Activated CD8-positive, alpha-beta memory T cell treated with anti-CD3 and anti-CD28 coated beads for 1 hour (primary cell): ENCODE measurements around the gene MEX3B.
"Not testable (repeated sequence)": the region's sequence is repeated elsewhere in the genome, so short reads cannot be mapped to it uniquely, and the experiment has no call there.

Experiments
- DNase-seq, 2 donors: peaks; one replicate each; pipeline ENCODE4 v3.0.0-alpha.2; 2020; ENCODE audit warnings: low read depth in 1 of 2; ENCODE audit errors: extremely low read depth in 1 of 2

Gene MEX3B

GRCh38 chr15:82014989-82015388 lies 30.8 kb downstream of the MEX3B start:
- no peak for DNase-seq

GRCh38 chr15:82012908-82013307 lies 32.9 kb downstream of the MEX3B start:
- DNase-seq: no peak

GRCh38 chr15:82005239-82005638 lies 40.6 kb downstream of the MEX3B start:
- no peak for DNase-seq

GRCh38 chr15:82003916-82004315 lies 41.9 kb downstream of the MEX3B start:
- no peak for DNase-seq

DNA sequence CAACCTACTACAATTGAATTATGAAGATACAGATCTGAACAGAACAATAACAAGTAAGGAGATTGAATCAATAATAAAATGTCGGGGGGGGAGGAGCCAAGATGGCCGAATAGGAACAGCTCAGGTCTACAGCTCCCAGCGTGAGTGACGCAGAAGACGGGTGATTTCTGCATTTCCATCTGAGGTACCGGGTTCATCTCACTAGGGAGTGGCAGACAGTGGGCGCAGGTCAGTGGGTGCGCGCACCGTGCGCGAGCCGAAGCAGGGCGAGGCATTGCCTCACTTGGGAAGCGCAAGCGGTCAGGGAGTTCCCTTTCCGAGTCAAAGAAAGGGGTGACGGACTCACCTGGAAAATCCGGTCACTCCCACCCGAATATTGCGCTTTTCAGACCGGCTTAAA lies 50.7 kb downstream of the MEX3B start:
- DNase-seq: not testable (repeated sequence)

GRCh38 chr15:81992523-81992922 lies 53.3 kb downstream of the MEX3B start:
- DNase-seq: no peak
